Testis (tissue), 3 donors: Measurements from ENCODE around the gene CBARP. TPM values are rescaled to one million over a fixed set of nuclear protein-coding genes. Genes with fewer than 3 reads are reported as not detected.

ENCODE experiments used
- DNase-seq: peaks from one replicate; pipeline ENCODE4 v3.0.0-alpha.2; 2019
- H3K27ac ChIP-seq, 2 donors: fragments of 200-600 bp; sonication (generic); one replicate each; pipeline ENCODE4 v1.5.1; 2019
- H3K27me3 ChIP-seq: fragments of 200-600 bp; sonication (generic); one replicate; pipeline ENCODE4 v1.5.1; 2019
- H3K36me3 ChIP-seq: fragments of 200-600 bp; sonication (generic); one replicate; pipeline ENCODE4 v1.5.1; 2017; ENCODE audit warnings: low read depth; ENCODE audit errors: missing control alignments
- H3K4me1 ChIP-seq: fragments of 200-600 bp; sonication (generic); one replicate; pipeline ENCODE4 v1.5.1; 2019
- H3K4me3 ChIP-seq, 2 donors: fragments of 200-600 bp; sonication (generic); one replicate each; pipeline ENCODE4 v1.5.1; 2017 to 2019
- H3K9me3 ChIP-seq: fragments of 200-600 bp; sonication (generic); one replicate; pipeline ENCODE4 v1.5.1; 2017
- POLR2A ChIP-seq: fragments of 450-650 bp; IDR thresholded peaks from one replicate; pipeline ENCODE4 v1.6.1; 2017; ENCODE audit warnings: antibody characterized with exemption, mild to moderate bottlenecking, moderate library complexity
- WGBS, 2 donors: methylation state at CpG; one replicate each; pipeline ENCODE4 v1.1.5; 2018; 5-methylcytosine and 5-hydroxymethylcytosine counted together
- intact Hi-C: fragments of 100-400 bp; cut with DNase I; formaldehyde crosslinking; loops from one replicate; pipeline ENCODE4 v1.15.1; 2023; ENCODE audit warnings: low total_unique reads
- polyA plus RNA-seq: library from polyadenylated mRNA; stranded (reverse); fragments of 350-450 nt; fragmentation: Illumina TruSeq; extraction: RNeasy Lipid Tissue Mini Kit (QIAGEN cat#74804); gene quantifications from one replicate; pipeline ENCODE4 v1.2.3, GENCODE V29; 2014; ENCODE audit warnings: low read depth, low replicate concordance; ENCODE audit not compliant: insufficient read depth
- total RNA-seq, 2 donors: library from RNA; depleted of rRNA; stranded (reverse); fragments of >200 nt; gene quantifications; one replicate each; pipeline ENCODE4 v1.2.3, GENCODE V29; 2016
- TF ChIP-seq, protein P1 (sequence below), 3 experiments: fragments of 450-650 bp in 2 of 3; fragments of 200-600 bp in 1 of 3; sonication (generic) in 1 of 3; IDR thresholded peaks; one replicate each; pipeline ENCODE4 v1.5.1; 2016 to 2019; ENCODE audit warnings: antibody characterized with exemption in 3 of 3, mild to moderate bottlenecking in 2 of 3, moderate library complexity in 1 of 3

CBARP gene
- total and polyA plus RNA-seq, 3 donors from 2014 or later, result 1.5 to 6.6 (median 5.2) TPM

- no peak for TF ChIP-seq POLR2A
- TF ChIP-seq, protein P1, sequence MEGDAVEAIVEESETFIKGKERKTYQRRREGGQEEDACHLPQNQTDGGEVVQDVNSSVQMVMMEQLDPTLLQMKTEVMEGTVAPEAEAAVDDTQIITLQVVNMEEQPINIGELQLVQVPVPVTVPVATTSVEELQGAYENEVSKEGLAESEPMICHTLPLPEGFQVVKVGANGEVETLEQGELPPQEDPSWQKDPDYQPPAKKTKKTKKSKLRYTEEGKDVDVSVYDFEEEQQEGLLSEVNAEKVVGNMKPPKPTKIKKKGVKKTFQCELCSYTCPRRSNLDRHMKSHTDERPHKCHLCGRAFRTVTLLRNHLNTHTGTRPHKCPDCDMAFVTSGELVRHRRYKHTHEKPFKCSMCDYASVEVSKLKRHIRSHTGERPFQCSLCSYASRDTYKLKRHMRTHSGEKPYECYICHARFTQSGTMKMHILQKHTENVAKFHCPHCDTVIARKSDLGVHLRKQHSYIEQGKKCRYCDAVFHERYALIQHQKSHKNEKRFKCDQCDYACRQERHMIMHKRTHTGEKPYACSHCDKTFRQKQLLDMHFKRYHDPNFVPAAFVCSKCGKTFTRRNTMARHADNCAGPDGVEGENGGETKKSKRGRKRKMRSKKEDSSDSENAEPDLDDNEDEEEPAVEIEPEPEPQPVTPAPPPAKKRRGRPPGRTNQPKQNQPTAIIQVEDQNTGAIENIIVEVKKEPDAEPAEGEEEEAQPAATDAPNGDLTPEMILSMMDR (IDR thresholded peaks at IDR 0.05), result no peak
- 0 to 6% methylated on average over 28 to 57 of the region's 84 CpGs for WGBS, 2 donors
- Histone ChIP-seq H3K4me3 (peak overlapping the region; percentile 50 to 60), H3K27ac (peak overlapping the region; percentile 68 to 89), H3K9me3 (no peaks in the 10 kb centered on the region), H3K27me3 (no peaks in the 10 kb centered on the region), H3K36me3 (no peaks in the 10 kb centered on the region), H3K4me1 (peaks cover 74% of the 10 kb centered on the region)
- intact Hi-C loops, result no loop called here
- peak; percentile 84 for DNase-seq
Observed at GRCh38 chr19:1266129-1266915, 28.5 kb upstream of the CBARP start.

DNA sequence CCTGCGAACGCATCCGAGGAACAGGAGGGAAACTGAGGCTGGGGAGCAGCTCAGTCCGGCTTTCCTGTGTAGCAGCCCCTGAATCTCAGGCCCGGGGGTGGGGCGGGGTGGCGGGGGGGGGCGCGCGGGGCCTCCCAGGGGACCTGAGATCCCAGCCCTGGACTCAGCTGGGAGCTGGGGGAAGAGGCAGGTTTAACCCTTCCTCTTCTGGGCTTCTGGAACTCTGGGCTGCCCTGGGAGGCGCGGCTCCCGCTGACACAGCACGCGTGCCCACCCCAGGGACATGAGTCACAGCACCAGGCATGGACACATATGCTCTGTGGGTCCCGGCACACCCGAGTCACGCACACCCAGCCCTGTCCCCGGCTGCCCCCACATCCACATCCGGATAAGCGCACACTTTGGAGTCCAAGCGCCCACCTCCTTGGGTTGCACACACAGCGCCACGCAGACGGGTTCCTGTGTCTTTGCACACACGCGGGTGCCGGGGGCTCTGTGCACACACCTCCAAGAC lies 27.9 kb upstream of the CBARP start:
- H3K27ac ChIP-seq, result peak overlapping the region; percentile 68 to 89
- no peaks in the 10 kb centered on the region for H3K36me3 ChIP-seq
- DNase-seq, result no peak
- TF ChIP-seq POLR2A, result no peak
- TF ChIP-seq, protein P1 (IDR thresholded peaks at IDR 0.05), result no peak
- peaks cover 70% of the 10 kb centered on the region for H3K4me1 ChIP-seq
- H3K9me3 ChIP-seq, result no peaks in the 10 kb centered on the region
- no peaks in the 10 kb centered on the region for H3K27me3 ChIP-seq
- whole genome bisulfite sequencing, 2 donors, result 2 to 13% methylated on average over 8 to 16 of the region's 28 CpGs
- peak overlapping the region in 1 of 2 donors; percentile 60 for H3K4me3 ChIP-seq
- intact Hi-C loops, result no loop called here

DNA sequence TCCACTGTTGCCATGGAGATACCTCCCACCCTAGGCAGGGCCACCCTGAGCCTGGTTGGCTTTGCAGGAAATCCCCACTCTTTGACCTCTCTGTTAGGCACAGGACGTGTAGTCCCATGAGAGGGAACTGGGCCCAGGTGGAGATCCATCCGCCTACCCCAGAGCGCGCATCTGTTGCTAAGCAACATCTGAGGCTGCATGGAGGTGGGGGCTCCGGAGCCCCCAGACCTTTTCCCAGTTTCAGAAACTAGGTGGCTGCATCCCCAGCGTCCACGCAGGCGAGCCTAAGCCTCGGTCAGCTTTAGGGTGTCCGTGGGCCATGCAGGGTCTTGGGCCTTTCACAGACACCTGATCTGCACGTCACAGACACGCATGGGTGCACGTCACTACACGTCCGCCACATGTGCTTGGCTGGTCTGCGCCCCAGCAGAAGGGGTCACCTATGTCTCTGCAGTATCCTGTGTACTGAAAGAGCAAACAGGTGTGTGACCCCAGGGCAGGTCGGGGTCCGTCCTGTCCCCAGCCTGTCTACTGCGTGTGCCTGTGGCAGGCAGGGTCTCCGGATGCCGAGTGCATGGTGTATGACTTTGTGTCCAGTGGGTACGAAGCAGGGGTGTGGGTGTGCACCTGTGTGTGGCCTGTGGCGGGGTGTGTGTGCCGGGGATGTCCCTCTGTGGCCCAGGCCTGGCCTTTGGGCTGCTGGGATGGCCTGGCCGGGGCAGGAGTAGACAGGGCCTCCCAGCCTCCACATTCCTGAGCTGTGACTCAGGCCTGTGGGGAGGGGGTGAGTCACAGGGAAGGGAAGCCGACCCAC lies 27.2 kb upstream of the CBARP start:
- no peak overlapping the region for H3K4me3 ChIP-seq
- no peaks in the 10 kb centered on the region for H3K36me3 ChIP-seq
- peaks cover 70% of the 10 kb centered on the region for H3K4me1 ChIP-seq
- H3K9me3 ChIP-seq, result no peaks in the 10 kb centered on the region
- intact Hi-C loops, result no loop called here
- H3K27me3 ChIP-seq, result no peaks in the 10 kb centered on the region
- 60 to 62% methylated on average over 7 to 26 of the region's 26 CpGs for WGBS, 2 donors
- DNase-seq, result peak; percentile 59
- TF ChIP-seq, protein P1 (IDR thresholded peaks at IDR 0.05), result no peak
- no peak for TF ChIP-seq POLR2A
- peak overlapping the region; percentile 68 to 89 for H3K27ac ChIP-seq

GRCh38 chr19:1263188-1263587 lies 25.4 kb upstream of the CBARP start:
- Histone ChIP-seq H3K27ac (no peak overlapping the region), H3K27me3 (no peaks in the 10 kb centered on the region), H3K4me1 (peaks cover 76% of the 10 kb centered on the region), H3K36me3 (no peaks in the 10 kb centered on the region), H3K4me3 (no peak overlapping the region), H3K9me3 (no peaks in the 10 kb centered on the region)
- no peak for TF ChIP-seq POLR2A
- TF ChIP-seq, protein P1 (IDR thresholded peaks at IDR 0.05), result no peak
- DNase-seq, result no peak
- intact Hi-C loops, result no loop called here
- 68 to 76% methylated on average over 5 of the region's 5 CpGs for WGBS, 2 donors
